Erythroblast (primary cell): ENCODE measurements around the gene HOXC13.

Source experiments
- GATA1 ChIP-seq: IDR thresholded peaks from 2 replicates; pipeline ENCODE4 v1.6.1; 2011; ENCODE audit warnings: low read depth, mild to moderate bottlenecking, control low read depth, low read length, moderate library complexity
- POLR2A ChIP-seq: IDR thresholded peaks from 2 replicates; pipeline ENCODE4 v1.6.1; 2011; ENCODE audit warnings: mild to moderate bottlenecking, low read length

GRCh38 chr12:53944907-53945847, 6.5 kb downstream of the HOXC13 start:
- TF ChIP-seq POLR2A (no peak), GATA1 (no peak)
